Measurements from ENCODE around the gene STXBP5L.

DNA sequence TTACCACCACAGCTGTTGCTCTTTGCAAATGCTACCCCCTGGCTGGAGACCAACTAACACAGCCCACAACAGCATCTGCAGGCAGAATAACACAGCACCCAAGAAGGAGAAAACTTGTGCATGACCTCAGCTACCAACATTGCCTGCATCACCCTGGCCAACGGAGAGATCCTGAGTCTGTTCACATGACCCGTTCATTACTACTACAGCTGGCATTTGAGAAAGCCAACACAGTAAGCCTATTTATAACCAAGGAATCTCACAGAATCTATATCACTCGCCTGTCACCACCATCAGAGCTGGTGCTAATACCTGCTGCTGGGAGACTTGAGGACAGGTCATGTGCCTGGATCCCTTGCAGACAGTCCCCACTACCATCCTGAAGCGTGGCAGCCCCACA, 422.6 kb downstream of the STXBP5L start:
- TF ChIP-seq, protein P1, sequence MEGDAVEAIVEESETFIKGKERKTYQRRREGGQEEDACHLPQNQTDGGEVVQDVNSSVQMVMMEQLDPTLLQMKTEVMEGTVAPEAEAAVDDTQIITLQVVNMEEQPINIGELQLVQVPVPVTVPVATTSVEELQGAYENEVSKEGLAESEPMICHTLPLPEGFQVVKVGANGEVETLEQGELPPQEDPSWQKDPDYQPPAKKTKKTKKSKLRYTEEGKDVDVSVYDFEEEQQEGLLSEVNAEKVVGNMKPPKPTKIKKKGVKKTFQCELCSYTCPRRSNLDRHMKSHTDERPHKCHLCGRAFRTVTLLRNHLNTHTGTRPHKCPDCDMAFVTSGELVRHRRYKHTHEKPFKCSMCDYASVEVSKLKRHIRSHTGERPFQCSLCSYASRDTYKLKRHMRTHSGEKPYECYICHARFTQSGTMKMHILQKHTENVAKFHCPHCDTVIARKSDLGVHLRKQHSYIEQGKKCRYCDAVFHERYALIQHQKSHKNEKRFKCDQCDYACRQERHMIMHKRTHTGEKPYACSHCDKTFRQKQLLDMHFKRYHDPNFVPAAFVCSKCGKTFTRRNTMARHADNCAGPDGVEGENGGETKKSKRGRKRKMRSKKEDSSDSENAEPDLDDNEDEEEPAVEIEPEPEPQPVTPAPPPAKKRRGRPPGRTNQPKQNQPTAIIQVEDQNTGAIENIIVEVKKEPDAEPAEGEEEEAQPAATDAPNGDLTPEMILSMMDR (IDR thresholded peaks at IDR 0.05), result no peak
- TF ChIP-seq SMC3 (IDR thresholded peaks at IDR 0.05; ENCODE audit: low read depth, low read length) (no peak), POLR2AphosphoS5 (IDR thresholded peaks at IDR 0.05; ENCODE audit: low read depth, low read length) (no peak), NRF1 (IDR thresholded peaks at IDR 0.05; ENCODE audit: low read depth, low read length) (no peak), EP300 (IDR thresholded peaks at IDR 0.05; ENCODE audit: borderline replicate concordance in 1 of 2, low read depth in 1 of 2, low read length in 1 of 2) (no peak), NFIC (IDR thresholded peaks at IDR 0.05; ENCODE audit: borderline replicate concordance) (no peak), FOXJ3 (CRISPR knock-in tag; IDR thresholded peaks at IDR 0.05) (no peak), GABPA (IDR thresholded peaks at IDR 0.05; ENCODE audit: low read depth) (no peak)
- TF ChIP-seq, protein P2, sequence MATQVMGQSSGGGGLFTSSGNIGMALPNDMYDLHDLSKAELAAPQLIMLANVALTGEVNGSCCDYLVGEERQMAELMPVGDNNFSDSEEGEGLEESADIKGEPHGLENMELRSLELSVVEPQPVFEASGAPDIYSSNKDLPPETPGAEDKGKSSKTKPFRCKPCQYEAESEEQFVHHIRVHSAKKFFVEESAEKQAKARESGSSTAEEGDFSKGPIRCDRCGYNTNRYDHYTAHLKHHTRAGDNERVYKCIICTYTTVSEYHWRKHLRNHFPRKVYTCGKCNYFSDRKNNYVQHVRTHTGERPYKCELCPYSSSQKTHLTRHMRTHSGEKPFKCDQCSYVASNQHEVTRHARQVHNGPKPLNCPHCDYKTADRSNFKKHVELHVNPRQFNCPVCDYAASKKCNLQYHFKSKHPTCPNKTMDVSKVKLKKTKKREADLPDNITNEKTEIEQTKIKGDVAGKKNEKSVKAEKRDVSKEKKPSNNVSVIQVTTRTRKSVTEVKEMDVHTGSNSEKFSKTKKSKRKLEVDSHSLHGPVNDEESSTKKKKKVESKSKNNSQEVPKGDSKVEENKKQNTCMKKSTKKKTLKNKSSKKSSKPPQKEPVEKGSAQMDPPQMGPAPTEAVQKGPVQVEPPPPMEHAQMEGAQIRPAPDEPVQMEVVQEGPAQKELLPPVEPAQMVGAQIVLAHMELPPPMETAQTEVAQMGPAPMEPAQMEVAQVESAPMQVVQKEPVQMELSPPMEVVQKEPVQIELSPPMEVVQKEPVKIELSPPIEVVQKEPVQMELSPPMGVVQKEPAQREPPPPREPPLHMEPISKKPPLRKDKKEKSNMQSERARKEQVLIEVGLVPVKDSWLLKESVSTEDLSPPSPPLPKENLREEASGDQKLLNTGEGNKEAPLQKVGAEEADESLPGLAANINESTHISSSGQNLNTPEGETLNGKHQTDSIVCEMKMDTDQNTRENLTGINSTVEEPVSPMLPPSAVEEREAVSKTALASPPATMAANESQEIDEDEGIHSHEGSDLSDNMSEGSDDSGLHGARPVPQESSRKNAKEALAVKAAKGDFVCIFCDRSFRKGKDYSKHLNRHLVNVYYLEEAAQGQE (IDR thresholded peaks at IDR 0.05; ENCODE audit: low read depth, low read length), result no peak
- TF ChIP-seq, protein P3, sequence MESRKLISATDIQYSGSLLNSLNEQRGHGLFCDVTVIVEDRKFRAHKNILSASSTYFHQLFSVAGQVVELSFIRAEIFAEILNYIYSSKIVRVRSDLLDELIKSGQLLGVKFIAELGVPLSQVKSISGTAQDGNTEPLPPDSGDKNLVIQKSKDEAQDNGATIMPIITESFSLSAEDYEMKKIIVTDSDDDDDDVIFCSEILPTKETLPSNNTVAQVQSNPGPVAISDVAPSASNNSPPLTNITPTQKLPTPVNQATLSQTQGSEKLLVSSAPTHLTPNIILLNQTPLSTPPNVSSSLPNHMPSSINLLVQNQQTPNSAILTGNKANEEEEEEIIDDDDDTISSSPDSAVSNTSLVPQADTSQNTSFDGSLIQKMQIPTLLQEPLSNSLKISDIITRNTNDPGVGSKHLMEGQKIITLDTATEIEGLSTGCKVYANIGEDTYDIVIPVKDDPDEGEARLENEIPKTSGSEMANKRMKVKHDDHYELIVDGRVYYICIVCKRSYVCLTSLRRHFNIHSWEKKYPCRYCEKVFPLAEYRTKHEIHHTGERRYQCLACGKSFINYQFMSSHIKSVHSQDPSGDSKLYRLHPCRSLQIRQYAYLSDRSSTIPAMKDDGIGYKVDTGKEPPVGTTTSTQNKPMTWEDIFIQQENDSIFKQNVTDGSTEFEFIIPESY (IDR thresholded peaks at IDR 0.05; ENCODE audit: borderline replicate concordance, low read depth), result no peak
- TF ChIP-seq, protein P4, sequence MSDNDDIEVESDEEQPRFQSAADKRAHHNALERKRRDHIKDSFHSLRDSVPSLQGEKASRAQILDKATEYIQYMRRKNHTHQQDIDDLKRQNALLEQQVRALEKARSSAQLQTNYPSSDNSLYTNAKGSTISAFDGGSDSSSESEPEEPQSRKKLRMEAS (IDR thresholded peaks at IDR 0.05; ENCODE audit: low read depth), result no peak
- TF ChIP-seq, protein P5, sequence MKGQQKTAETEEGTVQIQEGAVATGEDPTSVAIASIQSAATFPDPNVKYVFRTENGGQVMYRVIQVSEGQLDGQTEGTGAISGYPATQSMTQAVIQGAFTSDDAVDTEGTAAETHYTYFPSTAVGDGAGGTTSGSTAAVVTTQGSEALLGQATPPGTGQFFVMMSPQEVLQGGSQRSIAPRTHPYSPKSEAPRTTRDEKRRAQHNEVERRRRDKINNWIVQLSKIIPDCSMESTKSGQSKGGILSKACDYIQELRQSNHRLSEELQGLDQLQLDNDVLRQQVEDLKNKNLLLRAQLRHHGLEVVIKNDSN (IDR thresholded peaks at IDR 0.05; ENCODE audit: borderline replicate concordance, low read depth), result no peak
